ENCODE results near the gene GLIS1.

GLIS1 gene

DNA sequence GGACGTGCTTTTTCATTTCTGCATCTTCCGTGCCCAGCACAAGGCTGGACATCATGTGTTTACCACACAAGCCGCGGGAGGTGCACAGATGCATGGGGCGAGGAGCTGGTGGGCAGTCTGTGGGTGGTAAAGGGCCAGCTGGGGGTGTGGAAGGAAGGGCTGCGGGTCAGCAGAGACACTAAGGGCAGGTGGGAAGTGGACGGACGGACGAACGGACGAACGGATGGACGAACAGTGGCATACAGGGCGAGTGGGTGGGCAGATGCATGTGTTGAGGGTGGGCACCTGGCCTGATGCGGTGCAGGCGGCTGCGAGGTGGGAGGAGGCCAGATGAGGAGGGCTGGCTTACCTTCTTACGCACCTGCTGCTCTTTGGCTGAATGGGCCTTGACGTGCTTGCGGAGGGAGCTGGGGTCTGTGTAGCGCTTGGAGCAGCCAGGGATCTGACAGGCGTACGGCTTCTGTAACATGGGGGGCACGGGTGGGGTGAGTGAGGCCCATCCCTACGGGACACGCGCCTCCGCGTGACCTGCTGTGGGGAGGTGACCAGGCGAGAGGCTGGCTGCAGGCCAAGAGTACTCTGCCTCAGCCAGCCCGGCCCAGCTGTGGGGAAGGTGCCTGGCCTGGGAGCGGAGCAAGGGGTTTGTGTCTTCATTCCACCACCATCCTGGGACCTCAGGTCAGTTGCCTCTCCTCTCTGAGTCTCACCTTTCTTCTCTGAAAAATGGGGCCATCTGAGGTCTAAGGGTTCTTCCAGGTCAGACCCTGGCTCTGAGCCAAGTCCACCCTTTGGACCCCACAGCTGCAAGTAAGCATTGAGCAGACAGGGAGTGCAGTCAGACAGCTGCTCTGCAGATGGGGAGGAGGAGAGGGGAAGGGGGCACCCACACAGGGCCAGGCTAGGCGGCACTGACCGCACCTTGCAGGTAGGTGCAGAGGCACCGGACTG is 214.3 kb downstream of the GLIS1 start:
- DNase-seq (ENCODE audit: extremely low spot score), result no peak
- CTCF ChIA-PET, result no interaction called here

GRCh38 chr1:53521924-53522552 is 216.9 kb downstream of the GLIS1 start:
- TF ChIP-seq CTBP1 (IDR thresholded peaks at IDR 0.05; ENCODE audit: borderline replicate concordance) (no peak), NFRKB (IDR thresholded peaks at IDR 0.05) (no peak), SP1 (IDR thresholded peaks at IDR 0.05) (no peak), L3MBTL2 (conservative IDR thresholded peaks at IDR 0.05) (no peak), FOXK2 (IDR thresholded peaks at IDR 0.05) (no peak), BHLHE40 (IDR thresholded peaks at IDR 0.05; ENCODE audit: borderline replicate concordance) (no peak), LEF1 (IDR thresholded peaks at IDR 0.05; ENCODE audit: borderline replicate concordance) (no peak), ELF4 (IDR thresholded peaks at IDR 0.05) (no peak), FOXM1 (IDR thresholded peaks at IDR 0.05; ENCODE audit: borderline replicate concordance) (no peak), ARNT (IDR thresholded peaks at IDR 0.05) (no peak), TARDBP (IDR thresholded peaks at IDR 0.05) (no peak), ZNF384 (IDR thresholded peaks at IDR 0.05) (no peak), SUZ12 (IDR thresholded peaks at IDR 0.05) (no peak)
- CTCF ChIA-PET, result interaction anchor here (0.9 kb wide), 1 partner anchor 19 kb away, joined by 3 read pairs; no protein-coding TSS in a partner anchor
- no peak for DNase-seq (ENCODE audit: extremely low spot score)
- POLR2A ChIA-PET, result no interaction called here

More for the DNA sequence above, 214.3 kb downstream of the GLIS1 start:
- no peak for TF ChIP-seq L3MBTL2 (conservative IDR thresholded peaks at IDR 0.05)
- no peak for TF ChIP-seq SUZ12 (IDR thresholded peaks at IDR 0.05)
- no peak for TF ChIP-seq NFRKB (IDR thresholded peaks at IDR 0.05)
- no peak for TF ChIP-seq ARNT (IDR thresholded peaks at IDR 0.05)
- no peak for TF ChIP-seq FOXM1 (IDR thresholded peaks at IDR 0.05; ENCODE audit: borderline replicate concordance)
- no peak for TF ChIP-seq FOXA1 (IDR thresholded peaks at IDR 0.05)
- no peak for TF ChIP-seq ELF4 (IDR thresholded peaks at IDR 0.05)
- TF ChIP-seq ZNF384 (IDR thresholded peaks at IDR 0.05), result no peak
- TF ChIP-seq, protein P1, sequence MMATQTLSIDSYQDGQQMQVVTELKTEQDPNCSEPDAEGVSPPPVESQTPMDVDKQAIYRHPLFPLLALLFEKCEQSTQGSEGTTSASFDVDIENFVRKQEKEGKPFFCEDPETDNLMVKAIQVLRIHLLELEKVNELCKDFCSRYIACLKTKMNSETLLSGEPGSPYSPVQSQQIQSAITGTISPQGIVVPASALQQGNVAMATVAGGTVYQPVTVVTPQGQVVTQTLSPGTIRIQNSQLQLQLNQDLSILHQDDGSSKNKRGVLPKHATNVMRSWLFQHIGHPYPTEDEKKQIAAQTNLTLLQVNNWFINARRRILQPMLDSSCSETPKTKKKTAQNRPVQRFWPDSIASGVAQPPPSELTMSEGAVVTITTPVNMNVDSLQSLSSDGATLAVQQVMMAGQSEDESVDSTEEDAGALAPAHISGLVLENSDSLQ (IDR thresholded peaks at IDR 0.05), result no peak
- TF ChIP-seq HDGF (IDR thresholded peaks at IDR 0.05; ENCODE audit: borderline replicate concordance), result no peak
- POLR2A ChIA-PET, result no interaction called here

- CTCF ChIA-PET, result interaction anchor here (1.1 to 1.4 kb wide), 3 partner anchors 21 to 35 kb away, joined by 3 to 4 read pairs (median 3); no protein-coding TSS in a partner anchor
- TF ChIP-seq SUZ12 (IDR thresholded peaks at IDR 0.05), result no peak
- TF ChIP-seq FOXA1 (IDR thresholded peaks at IDR 0.05), result no peak
- TF ChIP-seq LEF1 (IDR thresholded peaks at IDR 0.05; ENCODE audit: borderline replicate concordance), result no peak
- TF ChIP-seq ZNF384 (IDR thresholded peaks at IDR 0.05), result no peak
- no peak for TF ChIP-seq TARDBP (IDR thresholded peaks at IDR 0.05)
- no peak for TF ChIP-seq FOXK2 (IDR thresholded peaks at IDR 0.05)
- TF ChIP-seq ARNT (IDR thresholded peaks at IDR 0.05), result no peak
- no peak for TF ChIP-seq FOXM1 (IDR thresholded peaks at IDR 0.05; ENCODE audit: borderline replicate concordance)
- TF ChIP-seq L3MBTL2 (conservative IDR thresholded peaks at IDR 0.05), result no peak
- no peak for TF ChIP-seq NFRKB (IDR thresholded peaks at IDR 0.05)
- TF ChIP-seq ELF4 (IDR thresholded peaks at IDR 0.05), result no peak
- TF ChIP-seq BHLHE40 (IDR thresholded peaks at IDR 0.05; ENCODE audit: borderline replicate concordance), result no peak
- TF ChIP-seq, protein P1 (IDR thresholded peaks at IDR 0.05), result no peak
- no peak for TF ChIP-seq HDGF (IDR thresholded peaks at IDR 0.05; ENCODE audit: borderline replicate concordance)
- TF ChIP-seq CTBP1 (IDR thresholded peaks at IDR 0.05; ENCODE audit: borderline replicate concordance), result no peak
- TF ChIP-seq SP1 (IDR thresholded peaks at IDR 0.05), result no peak
- no peak for DNase-seq (ENCODE audit: extremely low spot score)
- POLR2A ChIA-PET, result no interaction called here
Measured at GRCh38 chr1:53520481-53520880, 218.5 kb downstream of the GLIS1 start.

DNA sequence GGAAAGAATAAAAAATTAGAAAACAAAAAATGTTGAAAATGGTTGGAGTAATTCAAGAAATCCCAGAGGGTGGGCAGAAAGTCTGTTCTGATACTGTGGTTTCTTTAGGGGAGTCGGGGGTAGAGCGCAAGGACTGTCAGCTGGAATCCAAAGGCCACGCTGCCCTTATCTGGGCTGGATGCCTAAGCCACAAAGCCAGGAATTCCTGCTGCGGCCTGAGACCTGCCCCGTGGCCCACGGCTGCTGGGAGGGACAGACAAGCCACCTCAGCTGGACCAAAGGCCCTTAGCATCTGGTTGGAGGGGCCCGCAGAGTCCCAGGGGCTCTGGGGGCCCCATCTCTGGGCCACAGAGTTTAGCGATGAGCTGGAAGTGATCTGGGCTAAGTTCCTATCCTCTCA is 219.5 kb downstream of the GLIS1 start:
- TF ChIP-seq HDGF (IDR thresholded peaks at IDR 0.05; ENCODE audit: borderline replicate concordance) (no peak), FOXK2 (IDR thresholded peaks at IDR 0.05) (no peak), FOXM1 (IDR thresholded peaks at IDR 0.05; ENCODE audit: borderline replicate concordance) (no peak), TARDBP (IDR thresholded peaks at IDR 0.05) (no peak), NFRKB (IDR thresholded peaks at IDR 0.05) (no peak), ARNT (IDR thresholded peaks at IDR 0.05) (no peak), LEF1 (IDR thresholded peaks at IDR 0.05; ENCODE audit: borderline replicate concordance) (no peak), ZNF384 (IDR thresholded peaks at IDR 0.05) (no peak), L3MBTL2 (conservative IDR thresholded peaks at IDR 0.05) (no peak), SUZ12 (IDR thresholded peaks at IDR 0.05) (no peak), BHLHE40 (IDR thresholded peaks at IDR 0.05; ENCODE audit: borderline replicate concordance) (no peak)
- TF ChIP-seq, protein P1 (IDR thresholded peaks at IDR 0.05), result no peak
- CTCF ChIA-PET, result interaction anchor here (0.6 to 1.4 kb wide), 3 partner anchors 24 to 87 kb away, joined by 3 to 4 read pairs (median 3); no protein-coding TSS in a partner anchor
- POLR2A ChIA-PET, result no interaction called here

GRCh38 chr1:53518775-53519174 is 220.2 kb downstream of the GLIS1 start:
- TF ChIP-seq TARDBP (IDR thresholded peaks at IDR 0.05) (no peak), NFRKB (IDR thresholded peaks at IDR 0.05) (no peak)
- ChIA-PET POLR2A (no interaction called here), CTCF (no interaction called here)
- no peak for DNase-seq (ENCODE audit: extremely low spot score)

More for the DNA sequence above, 219.5 kb downstream of the GLIS1 start:
- no peak for DNase-seq (ENCODE audit: extremely low spot score)
